Stimulated activated memory B cell treated with anti-CD40 and anti-IgM and Interleukin-4, amounts not matched to agents 10 μg/mL and 1 μg/mL and 100 μg/mL, for 72 hours (primary cell): ENCODE measurements around the gene ZNF41.
"Not testable (repeated sequence)": the region's sequence is repeated elsewhere in the genome, so short reads cannot be mapped to it uniquely, and the experiment has no call there.

ENCODE experiments used
- ATAC-seq: fragments of 150-1000 bp; cut with Tn5 transposase; 2 replicates; pipeline ENCODE4 v1.10.0; 2021
- H3K27ac Mint-ChIP-seq: one replicate; pipeline ENCODE4 v1.8.0; 2022; ENCODE audit warnings: mild to moderate bottlenecking, mixed read lengths
- H3K27me3 Mint-ChIP-seq: one replicate; pipeline ENCODE4 v1.8.0; 2022; ENCODE audit warnings: mixed read lengths
- H3K36me3 Mint-ChIP-seq: one replicate; pipeline ENCODE4 v1.8.0; 2022; ENCODE audit warnings: mixed read lengths
- H3K4me1 Mint-ChIP-seq: one replicate; pipeline ENCODE4 v1.8.0; 2022; ENCODE audit warnings: mixed read lengths
- H3K4me3 Mint-ChIP-seq: one replicate; pipeline ENCODE4 v1.8.0; 2022; ENCODE audit warnings: mild to moderate bottlenecking, moderate library complexity, mixed read lengths
- H3K9me3 Mint-ChIP-seq: one replicate; pipeline ENCODE4 v1.8.0; 2022; ENCODE audit warnings: mixed read lengths

ZNF41 gene

DNA sequence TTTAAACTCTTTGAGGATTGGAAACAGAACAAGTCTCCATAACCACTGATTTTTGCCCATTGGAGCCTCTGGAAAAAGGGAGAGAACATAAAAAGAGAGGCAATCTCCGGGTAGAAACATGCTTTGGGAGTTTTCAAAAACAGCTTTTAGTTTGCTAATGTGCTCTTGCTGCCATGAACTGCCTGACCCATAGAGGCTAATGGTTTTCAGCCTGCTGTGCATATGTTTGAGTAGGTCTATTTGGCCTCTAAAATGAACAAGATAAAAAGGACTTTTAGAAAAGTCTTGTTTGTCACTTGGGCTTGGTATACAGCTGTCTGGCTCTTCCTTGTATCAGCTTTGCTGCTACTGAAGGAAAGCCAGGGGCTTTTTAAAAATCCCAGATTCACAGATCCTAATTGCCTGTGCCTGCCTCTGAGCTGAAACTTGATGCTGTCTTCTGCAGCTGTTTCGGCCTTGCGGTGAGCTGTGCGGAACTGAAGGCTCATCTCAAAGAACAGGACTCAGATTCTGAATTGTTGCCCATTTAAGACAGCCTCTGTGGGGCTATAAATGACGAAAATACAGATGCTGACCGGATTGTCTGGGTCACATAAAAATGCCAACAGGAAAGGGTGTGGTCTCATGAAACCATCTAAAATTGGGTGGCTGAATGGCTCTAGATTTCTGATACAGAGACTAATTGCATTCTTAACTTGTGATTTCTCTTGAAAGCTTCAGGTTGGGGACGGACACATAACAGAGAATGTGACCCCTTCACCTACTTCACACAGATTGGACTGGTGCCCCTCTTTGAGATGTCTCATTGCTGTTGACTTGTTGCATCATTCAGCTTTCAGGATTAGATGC is 18.4 kb upstream of the ZNF41 start:
- Mint-ChIP-seq H3K36me3 (no peaks in the 10 kb centered on the region), H3K27me3 (no peaks in the 10 kb centered on the region), H3K4me1 (no peaks in the 10 kb centered on the region), H3K27ac (no peak overlapping the region), H3K4me3 (no peak overlapping the region), H3K9me3 (no peaks in the 10 kb centered on the region)
- peak; percentile 31 for ATAC-seq

DNA sequence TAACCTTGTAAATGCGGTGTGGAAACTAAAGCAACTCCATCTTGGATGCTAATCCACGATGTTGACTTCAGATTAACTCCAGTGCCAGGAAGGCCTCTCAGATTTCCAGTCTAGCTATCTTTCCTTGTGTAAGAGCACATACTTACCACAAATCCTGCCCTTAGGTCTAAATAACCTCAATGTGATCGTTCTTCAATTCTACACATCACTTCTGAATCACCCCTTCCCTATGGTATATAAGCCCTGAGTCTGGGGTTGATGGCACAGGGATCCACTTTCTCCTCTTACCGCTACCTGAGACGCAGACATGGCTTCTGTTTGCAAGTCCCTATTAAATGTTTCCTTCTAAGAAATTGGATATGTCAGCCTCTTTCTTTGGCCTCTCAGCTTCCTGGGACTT is 17.5 kb upstream of the ZNF41 start:
- H3K36me3 Mint-ChIP-seq, result no peaks in the 10 kb centered on the region
- no peak for ATAC-seq
- H3K4me3 Mint-ChIP-seq, result no peak overlapping the region
- no peaks in the 10 kb centered on the region for H3K4me1 Mint-ChIP-seq
- no peak overlapping the region for H3K27ac Mint-ChIP-seq
- H3K9me3 Mint-ChIP-seq, result no peaks in the 10 kb centered on the region
- no peaks in the 10 kb centered on the region for H3K27me3 Mint-ChIP-seq

DNA sequence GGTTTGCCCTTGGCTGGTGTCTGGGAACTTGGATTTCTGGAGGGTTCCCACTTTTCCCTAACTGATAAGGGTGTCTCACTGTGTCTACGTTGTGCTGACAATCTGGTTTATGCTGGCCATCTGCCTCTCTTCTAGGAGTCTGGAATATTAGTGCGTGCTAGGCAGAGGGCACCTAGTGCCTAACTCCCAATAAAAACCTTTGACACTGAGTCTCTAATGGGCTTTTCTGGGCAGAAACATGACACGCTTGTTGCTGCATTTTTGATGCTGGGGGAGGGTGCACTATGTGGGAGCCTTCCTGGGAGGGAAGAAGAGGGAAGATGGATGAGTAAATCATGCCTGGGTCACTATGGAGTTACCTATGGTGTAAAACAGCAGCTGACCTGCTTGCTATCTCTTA is 16.3 kb upstream of the ZNF41 start:
- H3K4me1 Mint-ChIP-seq, result no peaks in the 10 kb centered on the region
- no peak for ATAC-seq
- no peaks in the 10 kb centered on the region for H3K27me3 Mint-ChIP-seq
- H3K36me3 Mint-ChIP-seq, result no peaks in the 10 kb centered on the region
- H3K9me3 Mint-ChIP-seq, result no peaks in the 10 kb centered on the region
- H3K4me3 Mint-ChIP-seq, result no peak overlapping the region
- no peak overlapping the region for H3K27ac Mint-ChIP-seq

DNA sequence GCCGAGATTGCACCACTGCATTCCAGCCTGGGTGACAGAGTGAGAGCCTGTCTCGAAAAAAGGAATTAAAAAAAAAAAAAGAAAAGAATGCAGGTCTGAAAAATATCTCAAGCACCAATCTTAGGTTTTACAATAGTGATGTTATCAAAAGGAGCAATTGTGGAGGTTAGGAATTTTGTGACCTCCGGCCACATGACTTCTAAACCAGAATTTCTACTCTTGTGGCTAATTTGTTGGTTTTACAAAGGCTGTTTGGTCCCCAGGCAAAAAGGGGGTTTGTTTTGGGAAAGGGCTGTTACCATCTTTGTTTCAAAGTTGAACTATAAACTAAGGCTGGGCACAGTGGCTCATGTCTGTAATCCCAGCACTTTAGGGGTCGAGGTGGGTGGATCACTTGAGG is 15.4 kb upstream of the ZNF41 start:
- no peaks in the 10 kb centered on the region for H3K36me3 Mint-ChIP-seq
- no peaks in the 10 kb centered on the region for H3K9me3 Mint-ChIP-seq
- no peak for ATAC-seq
- no peak overlapping the region for H3K4me3 Mint-ChIP-seq
- H3K4me1 Mint-ChIP-seq, result no peaks in the 10 kb centered on the region
- no peaks in the 10 kb centered on the region for H3K27me3 Mint-ChIP-seq
- H3K27ac Mint-ChIP-seq, result no peak overlapping the region

DNA sequence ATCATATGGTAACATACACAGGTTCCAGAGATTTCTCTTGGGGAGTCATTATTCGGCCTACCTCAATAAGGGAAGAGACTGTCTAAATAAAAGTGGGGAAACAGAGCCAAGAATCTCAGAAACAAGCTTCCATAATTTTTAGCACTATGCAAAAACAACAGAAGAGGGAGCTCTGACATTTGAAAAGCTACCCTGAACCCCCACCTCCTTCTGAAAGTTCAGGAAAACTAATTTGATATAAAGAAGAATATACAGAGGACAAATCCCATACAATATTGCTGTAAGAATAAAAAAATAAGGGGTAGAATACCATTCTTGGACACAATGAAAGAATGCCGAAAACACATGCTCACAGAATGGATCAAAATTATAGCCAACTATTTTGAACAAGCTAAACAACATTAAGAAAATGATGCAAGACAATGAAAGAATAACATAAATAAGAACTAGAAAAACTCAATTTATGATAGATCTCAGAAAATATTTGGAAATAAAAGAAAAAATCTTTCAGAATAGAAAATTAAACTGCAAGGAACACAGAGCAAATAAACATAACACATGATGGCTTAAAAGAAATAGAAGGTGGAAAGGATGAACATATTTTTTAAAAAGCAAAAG is 14.4 kb upstream of the ZNF41 start:
- Mint-ChIP-seq H3K4me1 (no peaks in the 10 kb centered on the region), H3K4me3 (no peak overlapping the region), H3K36me3 (no peaks in the 10 kb centered on the region), H3K27ac (no peak overlapping the region), H3K9me3 (no peaks in the 10 kb centered on the region), H3K27me3 (no peaks in the 10 kb centered on the region)
- ATAC-seq, result no peak

DNA sequence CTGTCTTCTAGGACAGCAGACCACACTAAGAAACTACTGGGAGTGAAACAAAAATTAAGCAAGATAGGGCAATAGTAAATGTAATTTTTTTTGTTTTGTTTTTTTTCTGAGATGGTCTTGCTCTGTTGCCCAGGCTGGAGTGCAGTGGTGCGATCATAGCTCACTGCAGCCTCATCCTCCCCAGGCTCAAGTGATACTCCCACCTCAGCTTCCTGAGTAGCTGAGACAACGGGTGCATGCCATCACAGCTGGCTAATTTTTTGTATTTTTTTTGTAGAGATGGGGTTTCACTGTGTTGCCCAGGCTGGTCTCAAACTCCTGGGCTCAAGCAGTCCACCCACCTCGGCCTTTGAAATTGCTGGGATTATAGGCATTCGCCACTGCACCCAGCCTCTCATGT is 9.1 kb upstream of the ZNF41 start:
- H3K9me3 Mint-ChIP-seq, H3K27me3 Mint-ChIP-seq, ATAC-seq, H3K27ac Mint-ChIP-seq, H3K36me3 Mint-ChIP-seq, H3K4me1 Mint-ChIP-seq, H3K4me3 Mint-ChIP-seq: not testable (repeated sequence)

DNA sequence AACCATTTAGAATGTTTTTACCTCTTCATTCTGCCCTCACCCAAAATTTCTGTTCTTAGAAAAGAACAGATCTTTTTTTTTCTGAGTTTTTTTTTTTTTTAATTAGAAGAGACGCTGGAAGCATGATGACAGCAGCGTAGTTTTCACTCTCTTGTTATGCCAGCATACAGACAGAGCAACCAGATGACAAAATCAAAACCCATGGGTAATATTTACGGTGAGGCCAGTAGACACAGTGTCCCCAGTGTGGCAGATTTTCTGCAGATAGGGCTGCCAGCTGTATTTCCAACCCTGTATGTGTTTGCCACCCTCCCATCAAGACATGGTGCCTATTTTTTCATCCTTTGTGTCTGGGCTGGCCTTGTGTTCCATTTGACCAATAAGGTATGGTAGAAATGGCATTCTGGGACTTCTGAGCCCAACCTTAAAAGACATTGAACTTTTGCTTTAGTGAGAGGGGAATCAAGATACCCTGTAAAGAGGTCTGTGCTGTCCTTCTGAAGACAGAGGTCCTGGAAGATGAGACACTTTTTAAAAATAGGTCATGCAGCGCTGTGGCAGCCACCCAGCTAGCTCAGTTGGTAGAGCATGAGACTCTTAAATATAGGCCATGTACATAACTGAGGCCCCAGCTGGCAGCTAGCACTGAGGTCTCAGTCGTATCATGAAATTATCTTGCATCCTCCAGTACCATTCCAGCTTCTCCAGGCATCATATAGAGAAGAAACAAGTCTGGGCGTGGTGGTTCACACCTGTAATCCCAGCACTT is 6.7 kb upstream of the ZNF41 start:
- Mint-ChIP-seq H3K27ac (no peak overlapping the region), H3K4me1 (peaks cover 7% of the 10 kb centered on the region)

DNA sequence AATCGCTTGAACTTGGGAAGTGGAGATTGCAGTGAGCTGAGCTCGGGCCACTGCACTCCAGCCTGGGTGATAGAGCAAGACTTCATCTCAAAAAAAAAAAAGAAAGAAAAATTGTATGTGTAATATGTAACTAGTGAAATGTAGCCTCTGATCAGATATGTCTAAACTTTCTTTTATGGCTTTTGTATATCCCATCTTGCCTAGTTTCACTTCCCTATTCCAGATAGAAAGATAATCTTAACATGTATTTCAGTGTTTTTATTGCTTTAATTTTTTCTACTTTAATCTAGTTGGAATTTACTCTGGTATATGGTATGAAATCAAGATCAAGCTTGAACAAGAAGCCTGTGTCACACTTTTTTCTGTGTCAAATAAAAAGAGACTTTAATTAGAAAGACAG is 1.9 kb upstream of the ZNF41 start:
- no peak for ATAC-seq
- Mint-ChIP-seq H3K36me3 (no peaks in the 10 kb centered on the region), H3K4me3 (no peak overlapping the region), H3K4me1 (peaks cover 33% of the 10 kb centered on the region), H3K27ac (peak overlapping the region; percentile 40), H3K27me3 (no peaks in the 10 kb centered on the region), H3K9me3 (no peaks in the 10 kb centered on the region)

More for the DNA sequence above, 6.7 kb upstream of the ZNF41 start:
- Mint-ChIP-seq H3K27me3 (no peaks in the 10 kb centered on the region), H3K36me3 (no peaks in the 10 kb centered on the region), H3K4me3 (no peak overlapping the region), H3K9me3 (no peaks in the 10 kb centered on the region)
- ATAC-seq, result no peak

DNA sequence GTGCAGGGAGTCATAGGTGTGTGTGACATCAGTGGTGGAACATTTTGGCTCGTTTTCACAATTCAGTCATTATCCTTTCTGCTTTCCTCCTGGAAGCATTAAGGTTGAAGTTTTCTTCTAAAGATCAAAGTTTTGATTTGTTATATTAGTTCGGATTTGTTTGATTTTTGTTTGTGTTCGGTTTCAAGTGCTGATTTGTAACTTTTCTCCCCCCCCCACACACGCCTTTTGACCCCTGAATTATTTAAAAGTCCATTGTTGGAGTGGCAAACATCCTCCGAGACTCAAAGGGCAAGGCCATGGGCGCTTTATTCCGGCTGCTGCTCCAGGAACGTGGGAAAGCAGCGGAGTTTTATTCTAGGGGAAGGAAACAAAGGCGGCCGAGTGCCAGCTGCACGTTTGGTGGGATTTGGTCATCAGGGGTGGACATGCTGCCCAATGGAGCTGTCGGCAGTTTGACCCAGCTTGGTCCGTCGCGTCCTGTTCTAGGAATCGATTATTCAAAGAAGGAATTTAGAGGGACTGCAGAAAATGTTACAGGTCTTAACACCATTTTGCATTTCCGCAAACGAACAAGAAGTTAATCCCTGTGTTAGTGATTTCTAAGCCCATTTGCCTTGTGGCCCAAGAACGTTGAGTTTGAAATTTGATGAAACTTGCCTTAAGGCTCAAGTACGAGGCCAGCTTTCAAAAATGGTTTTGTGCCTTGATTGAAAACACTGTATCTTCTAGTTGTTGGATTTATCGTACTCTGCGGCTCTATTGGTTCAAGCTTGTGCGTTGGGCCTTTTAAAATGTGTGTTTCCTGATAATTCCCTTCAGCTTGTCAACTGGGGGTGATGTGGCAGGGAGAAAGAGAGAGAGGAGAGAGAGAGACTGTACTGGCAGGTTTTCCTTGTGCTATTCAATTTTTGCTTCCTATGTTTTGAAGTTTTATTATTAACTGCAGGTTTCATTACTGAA is 565 bp upstream of the ZNF41 start:
- Mint-ChIP-seq H3K36me3 (no peaks in the 10 kb centered on the region), H3K9me3 (no peaks in the 10 kb centered on the region), H3K27ac (peak overlapping the region; percentile 82), H3K4me1 (peaks cover 37% of the 10 kb centered on the region), H3K4me3 (peak overlapping the region; percentile 85), H3K27me3 (no peaks in the 10 kb centered on the region)
- no peak for ATAC-seq

DNA sequence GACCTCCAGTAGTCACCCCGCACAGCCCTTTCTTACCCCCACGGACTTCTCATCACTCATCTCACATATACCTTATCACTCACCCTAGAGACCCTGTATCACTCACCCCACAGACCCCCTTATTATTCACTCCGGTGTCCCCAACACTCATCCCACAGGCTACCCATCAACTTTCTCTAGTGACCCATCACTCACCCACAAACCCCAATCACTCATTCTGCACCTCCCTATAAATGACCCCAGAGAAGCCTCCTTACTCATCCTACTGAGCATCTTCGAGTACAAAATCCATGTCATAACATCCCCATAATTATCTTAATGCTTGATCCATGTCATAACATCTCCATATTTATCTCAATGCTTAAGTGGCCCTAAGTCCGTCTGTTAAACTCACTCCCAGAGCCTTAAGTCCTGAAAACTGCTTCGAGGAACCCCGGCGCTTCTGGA is 934 bp downstream of the ZNF41 start:
- Mint-ChIP-seq H3K27me3 (no peaks in the 10 kb centered on the region), H3K27ac (peak overlapping the region; percentile 82), H3K4me3 (peak overlapping the region; percentile 85), H3K4me1 (peaks cover 37% of the 10 kb centered on the region), H3K9me3 (no peaks in the 10 kb centered on the region), H3K36me3 (peaks cover 6% of the 10 kb centered on the region)
- peak; percentile 11 for ATAC-seq

DNA sequence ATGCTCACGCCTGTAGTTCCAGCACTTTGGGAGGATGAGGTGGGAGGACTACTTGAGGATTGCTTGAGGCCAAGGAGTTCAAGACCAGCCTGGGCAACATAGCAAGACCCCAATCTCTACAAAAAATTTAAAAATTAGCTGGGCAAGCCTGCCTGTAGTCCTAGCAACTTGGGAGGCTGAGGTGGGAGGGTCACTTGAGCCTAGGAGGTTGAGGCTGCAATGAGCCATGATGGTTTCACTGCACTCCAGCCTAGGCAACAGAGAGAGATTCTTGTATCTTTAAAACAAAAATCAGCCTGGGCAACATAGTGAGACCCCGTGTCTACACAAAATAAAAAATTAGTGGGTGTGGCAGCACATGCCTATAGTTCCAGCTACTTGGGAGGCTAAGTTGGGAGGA is 1.9 kb downstream of the ZNF41 start:
- H3K4me3 Mint-ChIP-seq, result no peak overlapping the region
- no peak for ATAC-seq
- no peak overlapping the region for H3K27ac Mint-ChIP-seq
- no peaks in the 10 kb centered on the region for H3K9me3 Mint-ChIP-seq
- peaks cover 40% of the 10 kb centered on the region for H3K4me1 Mint-ChIP-seq
- no peaks in the 10 kb centered on the region for H3K27me3 Mint-ChIP-seq
- peaks cover 9% of the 10 kb centered on the region for H3K36me3 Mint-ChIP-seq

DNA sequence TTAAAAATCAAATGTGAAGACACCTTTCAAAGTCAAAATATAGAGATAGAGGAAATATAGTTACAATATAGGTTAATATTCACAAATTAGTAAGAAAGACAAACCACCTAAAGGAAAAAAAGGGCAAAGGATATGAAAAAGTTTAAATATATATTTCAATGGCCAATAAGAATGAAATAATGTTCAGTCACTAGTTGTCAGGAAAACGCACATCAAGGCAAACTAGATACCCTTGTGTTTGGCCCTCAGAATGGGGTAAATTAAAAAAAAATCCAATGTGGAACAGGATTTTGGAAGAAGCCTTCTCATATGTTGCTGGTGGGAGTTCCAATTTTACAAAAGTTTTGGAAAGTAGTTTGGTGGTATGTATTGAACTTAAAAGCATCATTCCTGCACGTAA is 2.4 kb downstream of the ZNF41 start:
- no peaks in the 10 kb centered on the region for H3K27me3 Mint-ChIP-seq
- H3K36me3 Mint-ChIP-seq, result peaks cover 15% of the 10 kb centered on the region
- H3K9me3 Mint-ChIP-seq, result no peaks in the 10 kb centered on the region
- H3K4me3 Mint-ChIP-seq, result no peak overlapping the region
- no peak for ATAC-seq
- H3K27ac Mint-ChIP-seq, result no peak overlapping the region
- peaks cover 46% of the 10 kb centered on the region for H3K4me1 Mint-ChIP-seq

DNA sequence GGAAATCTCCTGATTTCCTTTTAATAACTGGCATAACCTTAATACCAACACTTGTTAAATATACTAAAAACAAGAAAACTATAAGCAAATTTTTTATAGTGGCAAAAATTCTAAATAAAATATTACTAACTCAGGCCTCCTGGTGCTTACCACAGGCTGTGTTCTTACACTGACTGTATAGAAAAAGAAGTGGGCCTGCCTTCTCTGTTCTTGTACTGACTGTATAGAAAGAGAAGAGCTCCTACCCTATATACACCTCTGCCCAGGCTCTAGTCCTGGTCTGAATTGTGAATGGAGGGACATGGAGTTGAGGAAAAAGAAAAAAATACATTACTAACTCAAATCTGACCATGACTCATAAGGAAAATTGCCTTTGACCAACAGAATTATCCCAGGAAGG is 7.5 kb downstream of the ZNF41 start:
- Mint-ChIP-seq H3K36me3 (peaks cover 15% of the 10 kb centered on the region), H3K9me3 (no peaks in the 10 kb centered on the region), H3K27me3 (no peaks in the 10 kb centered on the region), H3K4me1 (peaks cover 16% of the 10 kb centered on the region), H3K4me3 (no peak overlapping the region), H3K27ac (no peak overlapping the region)
- no peak for ATAC-seq

DNA sequence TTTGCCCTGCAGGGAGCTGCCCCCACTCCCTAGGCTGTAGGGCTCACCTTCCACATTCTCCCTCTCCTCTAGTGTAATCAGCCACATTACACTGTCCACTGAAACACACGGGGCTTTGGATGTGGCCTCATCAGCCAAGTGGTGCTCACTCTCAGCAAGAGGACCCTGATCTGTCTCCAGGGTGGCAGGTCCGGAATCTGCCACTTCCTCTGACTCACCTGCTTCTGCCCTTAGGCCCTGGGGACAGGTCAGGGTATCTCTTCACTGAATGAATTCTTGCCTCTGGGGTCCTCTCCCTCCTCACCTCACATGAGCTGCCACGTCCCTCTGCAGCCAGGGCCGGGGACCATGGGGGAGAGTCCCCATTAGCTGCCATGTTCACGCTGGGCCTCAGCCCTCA is 15.9 kb downstream of the ZNF41 start:
- Mint-ChIP-seq H3K9me3 (peaks cover 3% of the 10 kb centered on the region), H3K4me3 (no peak overlapping the region), H3K27me3 (no peaks in the 10 kb centered on the region), H3K27ac (no peak overlapping the region), H3K4me1 (peaks cover 15% of the 10 kb centered on the region), H3K36me3 (peaks cover 24% of the 10 kb centered on the region)
- no peak for ATAC-seq

DNA sequence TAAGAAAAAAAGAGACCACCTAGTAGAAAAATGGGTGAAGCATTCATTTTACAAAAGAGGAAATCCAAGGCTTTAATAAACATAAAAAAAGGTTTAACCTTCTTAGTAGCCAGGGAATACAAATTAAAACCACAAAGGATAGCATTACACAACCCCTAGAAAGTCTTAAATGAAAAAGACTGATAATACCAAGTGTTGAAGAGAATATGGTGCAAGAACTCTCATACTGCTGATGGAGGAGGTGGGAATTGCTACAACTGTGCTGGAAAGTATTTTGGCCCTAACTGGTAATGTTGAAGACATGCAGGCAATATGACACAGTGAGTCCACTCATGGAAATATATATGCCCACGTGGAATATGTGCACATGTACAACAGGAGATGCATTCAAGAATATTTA is 22.5 kb downstream of the ZNF41 start:
- ATAC-seq, result no peak
- Mint-ChIP-seq H3K27me3 (no peaks in the 10 kb centered on the region), H3K4me1 (peaks cover 17% of the 10 kb centered on the region), H3K27ac (no peak overlapping the region), H3K9me3 (peaks cover 4% of the 10 kb centered on the region), H3K4me3 (no peak overlapping the region), H3K36me3 (peaks cover 56% of the 10 kb centered on the region)
